GM21737 (cell line): ENCODE data around the gene MCC.
"Not testable (repeated sequence)": the region's sequence is repeated elsewhere in the genome, so short reads cannot be mapped to it uniquely, and the experiment has no call there.

Source experiments
- ATAC-seq: cut with Tn5 transposase; IDR thresholded peaks from one replicate; pipeline ENCODE4 v1.9.1; 2021; ENCODE audit warnings: mild to moderate bottlenecking, moderate library complexity; ENCODE audit not compliant: unreplicated experiment

Gene MCC

GRCh38 chr5:113427871-113428574 is 60.2 kb downstream of the MCC start:
- ATAC-seq: no peak

GRCh38 chr5:113425909-113426308 is 62.3 kb downstream of the MCC start:
- no peak for ATAC-seq

- no peak for ATAC-seq
Observed at GRCh38 chr5:113421693-113422092, 66.6 kb downstream of the MCC start.

GRCh38 chr5:113405530-113405929 is 82.7 kb downstream of the MCC start:
- ATAC-seq: no peak

DNA sequence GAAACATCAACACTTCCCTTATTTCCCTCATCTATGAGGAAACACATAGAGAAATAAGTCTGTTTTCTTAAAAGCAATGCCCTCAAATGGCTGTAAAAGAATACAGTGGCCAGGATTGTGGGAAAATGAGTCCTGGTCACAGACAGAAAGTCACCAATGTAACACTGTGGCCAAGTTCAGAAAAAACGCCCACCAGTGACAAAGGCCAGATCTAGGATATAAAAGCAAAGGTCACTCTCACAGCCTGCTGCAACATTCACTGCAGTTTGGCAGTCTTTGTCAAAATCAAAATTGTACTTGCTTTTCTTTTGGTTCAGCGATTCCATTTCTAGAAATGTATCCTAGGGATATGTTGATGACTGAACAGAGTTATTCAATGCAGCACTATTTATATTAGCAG is 84.0 kb downstream of the MCC start:
- no peak for ATAC-seq

DNA sequence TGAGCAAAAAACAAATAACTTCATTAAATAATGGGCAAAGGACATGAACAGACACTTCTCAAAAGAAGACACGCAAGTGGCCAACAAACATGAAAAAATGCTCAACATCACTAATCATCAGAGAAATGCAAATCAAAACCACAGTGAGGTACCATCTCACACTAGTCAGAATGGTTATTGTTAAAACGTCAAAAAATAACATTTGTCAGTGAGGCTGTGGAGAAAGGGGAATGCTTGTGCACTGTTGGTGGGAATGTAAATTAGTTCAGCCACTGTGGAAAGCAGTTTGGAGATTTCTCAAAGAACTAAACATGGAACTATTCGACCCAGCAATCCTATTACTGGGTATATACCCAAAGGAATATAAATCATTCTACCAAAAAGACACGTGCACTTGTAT is 90.3 kb downstream of the MCC start:
- not testable (repeated sequence) for ATAC-seq

DNA sequence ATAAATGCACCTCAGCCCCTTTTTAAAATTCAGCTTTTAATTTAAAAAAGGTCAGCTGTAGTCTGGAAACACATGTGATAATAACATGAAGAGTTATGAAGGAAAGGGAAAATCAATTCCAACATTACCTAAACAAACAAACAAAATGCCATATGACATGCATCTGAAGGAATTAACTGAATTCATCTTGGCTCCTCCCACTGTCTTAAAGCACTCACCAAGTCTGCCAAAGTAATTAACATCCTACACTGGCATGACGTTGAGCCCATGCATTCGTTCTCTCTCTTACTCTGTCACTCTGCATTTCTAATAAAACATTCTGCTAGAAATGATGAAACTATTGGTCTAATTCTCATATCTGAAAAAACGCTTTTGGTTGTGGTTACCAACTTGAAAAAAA is 91.2 kb downstream of the MCC start:
- ATAC-seq: no peak

GRCh38 chr5:113394658-113395057 is 93.6 kb downstream of the MCC start:
- ATAC-seq: no peak

DNA sequence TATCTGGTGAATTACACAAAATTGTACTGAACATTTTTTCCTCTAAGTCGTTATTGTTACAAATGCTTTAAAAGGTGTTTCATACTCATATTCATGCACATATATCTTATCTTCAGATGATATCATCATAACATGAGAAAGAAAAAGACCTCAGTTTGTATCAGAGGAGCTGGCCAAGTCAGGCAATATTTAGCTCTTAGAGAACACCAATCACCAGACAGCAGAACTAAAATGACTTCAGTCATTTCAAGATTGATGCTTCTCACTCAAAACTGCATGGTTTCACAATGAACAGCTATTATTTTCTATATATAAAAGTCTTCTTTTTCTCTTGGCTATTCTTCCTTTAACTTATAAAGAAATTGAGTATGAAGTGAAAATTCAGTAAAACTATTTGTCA is 98.0 kb downstream of the MCC start:
- no peak for ATAC-seq

DNA sequence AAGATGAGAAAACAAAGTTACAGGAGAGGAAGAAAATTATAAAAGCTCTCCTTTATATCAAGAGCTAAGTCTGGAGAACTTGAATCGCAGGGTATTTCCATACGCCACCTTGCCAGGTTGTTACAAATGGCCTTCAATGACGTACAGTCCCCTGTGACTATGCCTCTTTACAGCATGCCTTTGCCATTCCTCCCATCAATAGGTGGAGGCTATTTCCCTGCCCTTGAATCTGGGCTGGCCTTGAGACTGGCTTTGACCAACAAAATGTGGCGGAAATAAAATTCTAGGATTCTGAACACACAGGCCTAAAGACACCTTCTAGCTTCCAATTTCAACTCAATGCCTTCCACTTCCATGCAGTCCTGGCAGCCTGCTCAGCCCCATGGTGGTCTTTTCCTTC is 99.1 kb downstream of the MCC start:
- ATAC-seq: no peak

DNA sequence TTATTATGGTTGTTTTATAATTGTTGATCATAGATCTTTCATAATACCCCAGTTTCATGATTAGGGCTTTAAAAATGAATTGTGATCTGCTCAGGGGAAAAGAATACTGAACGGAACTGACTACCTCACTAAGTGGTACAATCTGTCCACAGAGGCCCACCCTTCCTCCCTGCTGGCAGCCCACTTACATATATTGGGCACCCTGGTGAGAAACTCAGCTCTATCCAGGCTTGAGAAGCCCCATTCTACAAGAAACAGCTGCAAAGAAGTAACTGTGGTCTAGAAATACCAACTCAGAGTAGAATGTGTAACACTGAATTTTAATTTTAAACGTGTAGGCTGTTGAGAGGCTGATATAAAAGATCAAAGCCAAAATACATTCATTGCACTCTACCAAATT is 100.4 kb downstream of the MCC start:
- no peak for ATAC-seq

DNA sequence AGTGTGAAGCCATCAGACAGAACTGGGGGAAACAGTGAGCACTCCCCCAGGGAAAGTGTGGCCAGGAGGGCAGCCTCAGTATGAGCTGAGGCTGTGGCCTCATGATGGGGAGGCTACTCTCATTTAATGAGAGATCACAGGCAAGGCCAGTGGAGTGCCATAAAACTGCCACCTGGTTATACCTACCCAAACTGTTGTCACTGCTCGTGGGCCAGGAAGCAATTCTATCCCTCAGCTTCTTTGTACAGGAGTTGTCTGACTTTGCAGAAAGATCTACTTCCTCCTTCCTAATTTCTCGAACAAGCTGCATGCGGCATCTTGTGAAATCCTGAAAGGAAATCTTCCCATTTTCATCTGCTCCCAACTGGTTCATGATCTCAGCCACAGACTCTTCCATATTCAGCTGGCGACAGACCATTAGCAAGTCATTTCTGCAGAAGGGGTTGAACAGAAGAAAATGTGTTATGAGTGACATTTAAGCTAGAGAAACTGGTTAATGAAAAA is 103.4 kb downstream of the MCC start:
- ATAC-seq: no peak

GRCh38 chr5:113382731-113383130 is 105.5 kb downstream of the MCC start:
- no peak for ATAC-seq

GRCh38 chr5:113381791-113382190 is 106.5 kb downstream of the MCC start:
- ATAC-seq: no peak

DNA sequence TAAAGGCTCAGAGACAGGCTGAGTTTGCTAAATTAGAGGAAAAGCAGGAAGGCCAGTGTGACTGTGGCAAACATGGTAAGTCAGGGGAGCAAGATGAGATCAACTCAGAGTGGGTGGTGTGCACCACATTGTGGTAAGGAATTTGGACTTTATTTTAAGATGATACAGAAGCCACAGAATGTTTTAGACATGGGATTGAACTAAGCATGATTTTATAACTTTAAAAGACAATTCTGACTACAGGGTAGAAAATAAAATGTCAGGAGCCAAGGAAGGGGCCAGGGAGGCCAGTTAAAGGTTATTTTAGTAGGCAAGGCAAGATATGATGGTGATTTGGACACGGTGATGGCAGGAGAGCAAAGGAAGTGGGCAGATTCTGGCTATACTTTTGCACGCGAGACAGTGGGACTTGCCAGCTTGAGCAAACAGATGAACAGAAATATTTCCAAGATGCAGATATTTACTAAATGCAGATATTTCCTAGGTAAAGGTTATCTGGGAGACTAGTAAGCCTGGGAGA is 107.4 kb downstream of the MCC start:
- no peak for ATAC-seq

GRCh38 chr5:113379936-113380806 is 108.1 kb downstream of the MCC start:
- ATAC-seq: no peak

DNA sequence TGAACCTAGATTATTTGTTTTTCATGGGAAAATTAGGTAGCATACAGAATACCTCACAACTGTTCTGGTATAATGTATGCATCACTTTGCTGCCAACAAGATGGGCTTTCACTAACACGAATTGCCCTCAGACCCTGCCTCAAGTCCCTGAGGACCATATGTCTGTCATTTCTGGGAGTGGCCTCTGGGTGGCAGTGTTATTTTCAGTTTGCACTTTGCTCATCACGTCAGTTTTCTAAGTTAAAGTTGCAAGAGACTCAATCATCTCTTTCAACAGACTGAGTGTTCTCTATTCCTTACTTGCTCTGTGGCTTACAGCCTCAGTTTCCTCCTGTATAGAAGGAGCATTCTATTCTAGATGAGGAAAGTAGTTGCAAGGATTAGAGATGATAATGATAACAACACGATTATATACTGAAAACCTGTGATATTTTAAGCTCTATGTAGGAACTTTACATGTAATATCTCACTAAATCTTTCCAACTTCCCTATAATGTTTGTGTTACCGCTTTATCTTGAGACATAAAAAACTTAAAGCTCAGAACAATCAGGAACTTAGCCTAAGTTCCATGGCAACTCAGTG is 109.2 kb downstream of the MCC start:
- no peak for ATAC-seq

DNA sequence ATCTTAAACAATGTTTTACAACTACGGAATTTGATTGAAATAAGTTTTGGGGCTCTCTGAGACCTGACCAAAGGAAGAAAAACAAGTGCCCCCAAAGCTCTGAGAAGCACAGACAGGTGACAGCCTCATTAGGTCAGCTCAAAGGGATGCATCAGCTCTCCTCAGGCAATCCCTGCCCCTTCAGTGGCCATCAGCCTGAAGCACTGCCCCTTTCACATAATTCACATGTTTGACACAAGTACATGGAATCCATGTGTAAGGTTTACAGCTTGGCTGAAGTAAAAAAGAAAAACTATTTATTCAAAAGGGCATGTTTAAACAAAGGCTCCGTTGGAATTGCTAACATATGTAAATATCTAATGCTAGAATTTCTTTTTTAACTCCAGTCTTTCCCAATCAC is 109.7 kb downstream of the MCC start:
- no peak for ATAC-seq

GRCh38 chr5:113378081-113378480 is 110.2 kb downstream of the MCC start:
- no peak for ATAC-seq

- ATAC-seq: no peak
Observed at GRCh38 chr5:113376640-113377039, 111.6 kb downstream of the MCC start.

- ATAC-seq: no peak
Observed at GRCh38 chr5:113375480-113376060, 112.7 kb downstream of the MCC start.
